ENCODE measurements around the gene EPHA5.

- TF ChIP-seq YY1 (IDR thresholded peaks at IDR 0.05; ENCODE audit: extremely low read depth, insufficient replicate concordance, low read depth, low read length) (no peak), MAX (IDR thresholded peaks at IDR 0.05) (no peak), CTCF (IDR thresholded peaks at IDR 0.05 in 2 of 3, conservative IDR thresholded peaks at IDR 0.05 in 1 of 3; ENCODE audit: borderline replicate concordance in 1 of 3, insufficient read depth in 1 of 3, low read depth in 2 of 3, low read length in 2 of 3) (no peak), RAD21 (IDR thresholded peaks at IDR 0.05; ENCODE audit: low read depth) (no peak), ZFX (IDR thresholded peaks at IDR 0.05) (no peak), ZNF274 (IDR thresholded peaks at IDR 0.05; ENCODE audit: low read depth, low read length) (no peak), POLR2A (IDR thresholded peaks at IDR 0.05; ENCODE audit: borderline replicate concordance, extremely low read depth, insufficient read depth, insufficient read length) (no peak), POLR2AphosphoS5 (IDR thresholded peaks at IDR 0.05; ENCODE audit: low read depth, low read length) (no peak), ATF3 (IDR thresholded peaks at IDR 0.05) (no peak), SP1 (IDR thresholded peaks at IDR 0.05; ENCODE audit: low read depth) (no peak)
Measured at GRCh38 chr4:65416891-65417290, 253.4 kb downstream of the EPHA5 start.

Measured in HCT116 (cell line).